Activated naive CD8-positive, alpha-beta T cell treated with anti-CD3 and anti-CD28 coated beads, Interleukin-2, amount 50 U/mL, for 24 hours (primary cell): ENCODE data around the gene SLC23A3.

Experiments
- ATAC-seq: fragments of 150-1000 bp; cut with Tn5 transposase; one replicate; pipeline ENCODE4 v1.10.0; 2021
- DNase-seq: peaks from one replicate; pipeline ENCODE4 v3.0.0; 2021
- H3K27ac Mint-ChIP-seq: one replicate; pipeline ENCODE4 v1.8.0; 2021; ENCODE audit warnings: mild to moderate bottlenecking, mixed read lengths
- H3K27me3 Mint-ChIP-seq: one replicate; pipeline ENCODE4 v1.8.0; 2021; ENCODE audit warnings: mixed read lengths
- H3K36me3 Mint-ChIP-seq: one replicate; pipeline ENCODE4 v1.8.0; 2021; ENCODE audit warnings: low read depth, mixed read lengths
- H3K4me1 Mint-ChIP-seq: one replicate; pipeline ENCODE4 v1.8.0; 2021; ENCODE audit warnings: mixed read lengths
- H3K4me3 Mint-ChIP-seq: one replicate; pipeline ENCODE4 v1.8.0; 2021; ENCODE audit warnings: mild to moderate bottlenecking, moderate library complexity, mixed read lengths
- H3K9me3 Mint-ChIP-seq: one replicate; pipeline ENCODE4 v1.8.0; 2021; ENCODE audit warnings: mixed read lengths

The SLC23A3 gene

DNA sequence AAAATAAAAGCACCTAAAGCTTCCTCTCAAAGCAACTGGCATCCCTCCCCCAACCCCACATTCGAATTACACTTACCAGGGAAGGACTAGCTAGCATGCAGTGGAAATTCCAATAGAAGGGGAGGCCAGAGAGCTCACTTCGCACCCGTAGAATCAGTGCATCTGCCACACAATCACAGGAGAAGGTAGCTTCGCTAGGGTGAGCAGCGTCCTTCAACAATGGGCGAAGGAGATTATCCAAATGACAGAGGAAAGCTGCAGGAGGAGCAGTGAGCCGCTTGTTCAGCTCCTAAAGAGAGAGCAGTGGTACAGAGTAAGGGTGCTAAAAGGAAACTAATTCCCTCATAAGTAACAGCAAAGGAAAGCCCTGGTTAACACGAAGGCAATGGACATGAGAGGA is 12.4 kb downstream of the SLC23A3 start:
- no peak overlapping the region for H3K4me3 Mint-ChIP-seq
- H3K36me3 Mint-ChIP-seq: peaks cover 15% of the 10 kb centered on the region
- no peaks in the 10 kb centered on the region for H3K27me3 Mint-ChIP-seq
- H3K4me1 Mint-ChIP-seq: peaks cover 19% of the 10 kb centered on the region
- H3K9me3 Mint-ChIP-seq: no peaks in the 10 kb centered on the region
- H3K27ac Mint-ChIP-seq: no peak overlapping the region
- DNase-seq (no peak), ATAC-seq (no peak)

DNA sequence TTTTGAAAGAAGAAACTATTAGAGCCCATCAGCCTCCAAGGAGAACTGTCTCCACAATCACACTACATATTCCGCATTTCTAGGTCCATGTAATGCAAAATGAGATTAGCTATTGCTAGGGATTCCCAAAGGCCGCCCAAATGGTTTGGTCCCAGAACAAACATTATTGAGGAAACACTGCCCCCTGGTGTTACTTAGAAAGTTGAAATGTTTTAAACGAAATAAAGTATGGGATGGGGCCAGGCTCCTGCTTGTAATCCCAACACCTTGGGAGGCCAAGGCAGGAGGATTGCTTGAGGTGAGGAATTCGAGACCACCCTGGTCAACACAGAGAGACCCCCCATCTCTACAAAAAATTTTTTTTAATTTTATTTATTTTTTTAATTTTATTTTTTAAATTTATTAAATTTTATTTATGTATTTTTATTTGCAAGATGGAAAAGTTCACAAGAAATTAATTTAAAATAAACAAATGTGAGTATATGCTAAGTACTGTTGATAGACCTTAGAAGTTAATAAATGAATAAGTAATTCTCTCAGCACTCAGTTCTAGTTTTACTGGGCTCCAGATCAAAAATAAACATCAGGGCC is 14.7 kb downstream of the SLC23A3 start:
- Mint-ChIP-seq H3K4me1 (peaks cover 9% of the 10 kb centered on the region), H3K27ac (no peak overlapping the region), H3K27me3 (no peaks in the 10 kb centered on the region), H3K36me3 (peaks cover 19% of the 10 kb centered on the region), H3K4me3 (no peak overlapping the region), H3K9me3 (no peaks in the 10 kb centered on the region)
- ATAC-seq (no peak), DNase-seq (peak; percentile 19)

DNA sequence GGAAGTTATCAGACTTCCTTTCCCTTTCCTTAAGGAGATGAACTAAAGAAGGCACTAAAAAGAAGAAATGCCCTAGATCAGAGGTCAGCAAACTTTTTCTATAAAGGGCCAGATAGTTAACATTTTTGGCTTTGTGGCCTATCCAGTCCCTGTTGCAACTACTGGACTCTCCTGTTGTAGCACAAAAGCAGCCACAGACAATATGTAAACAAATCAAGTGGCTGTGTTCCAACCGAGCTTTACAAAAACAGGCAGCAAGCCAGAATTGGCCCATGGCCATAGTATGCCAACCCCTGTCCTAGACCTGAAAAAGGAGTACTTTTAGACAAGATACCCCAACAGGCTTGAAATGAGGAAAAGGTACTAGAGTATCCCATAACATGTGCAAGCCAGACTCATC is 20.2 kb downstream of the SLC23A3 start:
- no peaks in the 10 kb centered on the region for H3K9me3 Mint-ChIP-seq
- no peak overlapping the region for H3K4me3 Mint-ChIP-seq
- no peaks in the 10 kb centered on the region for H3K4me1 Mint-ChIP-seq
- ATAC-seq: no peak
- H3K27me3 Mint-ChIP-seq: no peaks in the 10 kb centered on the region
- peaks cover 28% of the 10 kb centered on the region for H3K36me3 Mint-ChIP-seq
- no peak overlapping the region for H3K27ac Mint-ChIP-seq
- no peak for DNase-seq

DNA sequence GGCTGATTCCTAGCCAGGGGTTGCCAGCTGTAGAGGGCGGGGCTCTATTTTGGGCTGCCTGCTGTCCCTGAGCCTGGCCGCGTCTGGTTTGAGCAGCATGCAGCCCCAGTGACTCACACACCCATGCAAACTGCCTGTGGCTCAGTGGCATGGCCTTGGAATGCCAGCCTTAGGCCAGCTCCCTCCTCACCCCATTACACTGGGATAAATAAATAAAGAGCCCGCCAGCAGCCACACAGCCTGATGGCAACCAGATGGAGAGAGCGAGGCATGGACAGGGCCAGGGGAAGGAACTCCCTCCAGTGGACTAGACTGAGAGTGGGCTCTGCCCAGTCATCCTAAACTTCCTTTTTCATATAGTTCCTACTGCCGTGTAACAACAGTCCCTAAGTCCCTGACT is 27.5 kb downstream of the SLC23A3 start:
- DNase-seq: no peak
- H3K27ac Mint-ChIP-seq: no peak overlapping the region
- H3K4me3 Mint-ChIP-seq: no peak overlapping the region
- H3K36me3 Mint-ChIP-seq: peaks cover 28% of the 10 kb centered on the region
- ATAC-seq: no peak
- no peaks in the 10 kb centered on the region for H3K4me1 Mint-ChIP-seq
- H3K27me3 Mint-ChIP-seq: no peaks in the 10 kb centered on the region
- H3K9me3 Mint-ChIP-seq: no peaks in the 10 kb centered on the region

DNA sequence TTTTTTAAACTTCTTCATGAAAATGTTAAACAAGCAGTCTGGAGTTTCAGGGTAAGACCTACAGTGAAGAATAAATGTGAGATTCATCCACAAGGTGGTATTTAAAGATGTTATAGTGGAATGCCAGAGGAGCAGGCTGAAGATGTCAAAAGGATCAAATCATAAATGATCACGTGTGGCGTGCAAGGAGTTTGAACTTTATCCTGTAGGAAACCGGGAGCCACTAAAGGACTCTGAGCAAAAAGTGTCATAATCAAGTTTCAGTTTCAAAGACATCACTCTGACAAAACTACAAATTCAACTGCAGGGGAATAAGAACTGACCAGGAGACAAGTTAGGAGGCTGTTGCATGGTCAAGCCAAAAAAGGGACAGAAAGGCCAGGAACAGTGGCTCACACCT is 29.1 kb downstream of the SLC23A3 start:
- Mint-ChIP-seq H3K27ac (no peak overlapping the region), H3K4me3 (no peak overlapping the region), H3K36me3 (peaks cover 23% of the 10 kb centered on the region), H3K9me3 (no peaks in the 10 kb centered on the region), H3K27me3 (no peaks in the 10 kb centered on the region), H3K4me1 (no peaks in the 10 kb centered on the region)
- ATAC-seq (no peak), DNase-seq (no peak)

DNA sequence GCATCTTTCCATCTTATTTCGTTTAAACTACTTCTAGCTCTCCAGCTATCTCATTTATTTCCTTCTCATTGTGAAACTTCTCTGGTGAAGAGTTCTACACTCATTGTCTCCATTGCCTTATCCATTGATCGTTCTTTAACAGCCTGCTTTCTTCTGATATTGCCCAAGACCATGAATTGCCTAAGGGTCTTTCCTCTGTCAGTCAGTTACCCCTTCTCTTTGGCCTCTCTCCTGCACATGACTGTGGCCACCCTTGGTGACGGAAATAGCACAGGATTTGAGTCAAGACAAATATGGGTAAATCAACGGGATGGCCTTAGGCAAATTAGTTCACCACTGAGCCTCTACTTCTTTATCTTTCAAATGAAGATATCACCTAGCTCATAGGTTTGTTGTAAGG is 35.9 kb downstream of the SLC23A3 start:
- ATAC-seq (no peak), DNase-seq (no peak)
- Mint-ChIP-seq H3K4me1 (peaks cover 6% of the 10 kb centered on the region), H3K27ac (no peak overlapping the region), H3K36me3 (peaks cover 10% of the 10 kb centered on the region), H3K4me3 (no peak overlapping the region), H3K9me3 (no peaks in the 10 kb centered on the region), H3K27me3 (no peaks in the 10 kb centered on the region)

DNA sequence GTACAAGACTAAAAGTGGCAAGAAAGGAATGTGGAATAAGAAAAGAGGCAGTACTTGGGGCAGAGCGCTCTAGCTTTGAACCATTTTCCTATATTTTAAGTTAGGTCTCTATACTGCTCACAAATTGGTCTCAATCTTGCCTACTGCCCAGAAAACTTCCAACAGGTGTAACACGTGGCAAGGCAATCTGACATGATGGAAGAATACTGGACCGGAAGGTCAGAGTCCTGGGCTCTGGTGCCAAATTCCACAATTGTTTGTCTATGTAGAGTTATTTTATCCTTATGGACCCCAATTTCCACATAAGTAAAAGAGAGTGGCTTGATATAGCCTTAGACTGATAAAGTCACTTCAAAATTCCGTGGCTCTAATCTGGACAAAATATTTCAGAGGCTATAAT is 38.1 kb downstream of the SLC23A3 start:
- no peaks in the 10 kb centered on the region for H3K27me3 Mint-ChIP-seq

DNA sequence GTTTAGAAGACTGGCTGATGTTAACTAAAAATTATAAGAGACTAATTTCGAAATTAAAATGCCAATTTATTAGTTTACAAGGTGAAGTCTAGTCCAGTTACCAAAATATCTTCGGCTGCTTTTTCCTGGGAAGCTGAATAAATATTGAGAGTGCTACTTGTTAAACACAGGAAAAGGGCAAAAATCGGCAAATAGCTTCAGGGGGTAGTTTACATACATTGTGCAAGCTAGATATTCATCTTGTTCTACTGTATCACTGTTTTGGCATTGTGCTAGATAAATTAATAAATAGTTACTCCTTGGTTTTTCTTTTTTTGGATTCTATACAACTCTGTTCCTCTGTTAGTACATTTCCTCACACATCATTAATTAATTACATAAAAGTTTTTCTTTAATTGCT is 38.5 kb downstream of the SLC23A3 start:
- DNase-seq: no peak
- no peak for ATAC-seq
- H3K36me3 Mint-ChIP-seq: peaks cover 2% of the 10 kb centered on the region
- H3K4me3 Mint-ChIP-seq: no peak overlapping the region
- H3K4me1 Mint-ChIP-seq: peaks cover 8% of the 10 kb centered on the region
- H3K27me3 Mint-ChIP-seq: no peaks in the 10 kb centered on the region
- no peak overlapping the region for H3K27ac Mint-ChIP-seq
- no peaks in the 10 kb centered on the region for H3K9me3 Mint-ChIP-seq

More for the DNA sequence above, 38.1 kb downstream of the SLC23A3 start:
- H3K4me1 Mint-ChIP-seq: peaks cover 8% of the 10 kb centered on the region
- peaks cover 2% of the 10 kb centered on the region for H3K36me3 Mint-ChIP-seq
- ATAC-seq (no peak), DNase-seq (no peak)
- no peaks in the 10 kb centered on the region for H3K9me3 Mint-ChIP-seq
- no peak overlapping the region for H3K4me3 Mint-ChIP-seq
- H3K27ac Mint-ChIP-seq: no peak overlapping the region

DNA sequence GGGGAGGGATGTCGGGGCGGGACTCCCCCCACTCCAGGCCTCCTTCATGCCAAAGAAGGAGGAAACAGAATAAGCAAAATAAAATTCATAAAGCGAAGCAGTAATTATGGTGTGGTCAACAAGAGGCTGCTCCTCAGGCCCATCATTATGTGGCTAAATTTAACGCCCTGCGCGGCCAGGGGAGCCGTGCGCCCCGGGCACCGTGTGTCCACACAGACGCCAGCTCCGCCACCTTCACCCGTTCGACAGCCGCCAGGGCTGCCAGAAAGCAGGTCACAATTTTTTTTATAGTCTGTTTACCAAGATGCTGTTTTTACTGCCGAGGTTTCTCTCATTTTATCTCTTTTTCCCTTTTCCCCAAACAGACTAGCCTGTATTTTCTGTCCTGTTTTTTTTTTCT is 40.2 kb downstream of the SLC23A3 start:
- no peak for DNase-seq
- H3K4me1 Mint-ChIP-seq: peaks cover 19% of the 10 kb centered on the region

DNA sequence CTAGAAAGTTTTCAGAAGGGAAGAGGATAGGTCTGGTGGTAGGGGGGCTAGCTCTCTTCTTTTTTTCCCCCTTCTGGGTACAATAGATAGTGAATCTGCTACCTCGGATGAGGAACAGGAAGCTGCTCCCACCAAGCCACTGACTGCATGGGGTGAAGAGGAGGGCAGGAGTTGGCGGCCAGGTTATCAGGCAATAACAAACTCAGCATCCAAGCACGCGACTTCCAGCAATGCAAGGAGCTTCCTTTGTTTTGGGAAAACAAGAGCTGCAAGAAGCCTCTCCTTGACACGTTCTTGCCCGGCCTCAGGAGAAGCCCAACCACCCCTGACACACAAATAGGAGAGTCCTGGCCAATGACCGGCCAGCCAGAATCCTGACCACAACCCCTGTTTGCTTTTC is 41.4 kb downstream of the SLC23A3 start:
- peaks cover 24% of the 10 kb centered on the region for H3K4me1 Mint-ChIP-seq

More for the DNA sequence above, 40.2 kb downstream of the SLC23A3 start:
- H3K27ac Mint-ChIP-seq: no peak overlapping the region
- no peak overlapping the region for H3K4me3 Mint-ChIP-seq
- no peaks in the 10 kb centered on the region for H3K9me3 Mint-ChIP-seq
- no peak for ATAC-seq
- no peaks in the 10 kb centered on the region for H3K27me3 Mint-ChIP-seq
- H3K36me3 Mint-ChIP-seq: peaks cover 2% of the 10 kb centered on the region

DNA sequence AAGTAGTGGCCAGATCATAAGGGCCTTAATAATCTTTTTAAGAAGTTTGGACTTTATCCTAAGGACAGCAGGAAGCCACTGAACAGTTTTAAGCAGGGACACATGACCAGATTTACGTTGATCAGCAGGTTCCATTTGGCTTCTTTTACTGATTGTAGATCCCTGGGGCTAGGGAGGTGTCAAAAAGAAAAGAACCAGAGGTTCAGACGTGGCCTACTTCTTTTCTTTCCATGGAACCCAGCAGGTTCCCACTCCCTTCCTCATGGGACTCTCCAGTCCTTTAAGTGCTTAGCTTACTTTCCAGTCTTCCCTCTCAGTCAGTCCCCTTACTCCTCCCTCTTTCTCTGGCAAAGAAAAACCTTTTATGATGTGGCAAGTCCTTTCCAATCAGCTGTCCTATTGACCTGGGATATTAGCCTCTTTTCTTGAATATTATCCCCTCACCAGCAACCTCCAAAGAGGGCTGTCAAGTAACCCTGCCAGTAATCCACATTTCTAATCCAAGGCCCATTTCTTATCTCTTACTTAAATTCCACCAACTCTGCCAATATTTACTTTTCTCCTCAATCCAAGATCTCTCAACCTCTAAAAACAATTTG is 42.7 kb downstream of the SLC23A3 start:
- H3K36me3 Mint-ChIP-seq: peaks cover 2% of the 10 kb centered on the region
- H3K4me3 Mint-ChIP-seq: no peak overlapping the region
- H3K27me3 Mint-ChIP-seq: no peaks in the 10 kb centered on the region
- ATAC-seq (no peak), DNase-seq (no peak)
- H3K9me3 Mint-ChIP-seq: no peaks in the 10 kb centered on the region
- H3K4me1 Mint-ChIP-seq: peaks cover 25% of the 10 kb centered on the region
- no peak overlapping the region for H3K27ac Mint-ChIP-seq

More for the DNA sequence above, 41.4 kb downstream of the SLC23A3 start:
- Mint-ChIP-seq H3K9me3 (no peaks in the 10 kb centered on the region), H3K27ac (no peak overlapping the region), H3K27me3 (no peaks in the 10 kb centered on the region), H3K36me3 (peaks cover 2% of the 10 kb centered on the region), H3K4me3 (no peak overlapping the region)
- ATAC-seq: no peak
- no peak for DNase-seq

DNA sequence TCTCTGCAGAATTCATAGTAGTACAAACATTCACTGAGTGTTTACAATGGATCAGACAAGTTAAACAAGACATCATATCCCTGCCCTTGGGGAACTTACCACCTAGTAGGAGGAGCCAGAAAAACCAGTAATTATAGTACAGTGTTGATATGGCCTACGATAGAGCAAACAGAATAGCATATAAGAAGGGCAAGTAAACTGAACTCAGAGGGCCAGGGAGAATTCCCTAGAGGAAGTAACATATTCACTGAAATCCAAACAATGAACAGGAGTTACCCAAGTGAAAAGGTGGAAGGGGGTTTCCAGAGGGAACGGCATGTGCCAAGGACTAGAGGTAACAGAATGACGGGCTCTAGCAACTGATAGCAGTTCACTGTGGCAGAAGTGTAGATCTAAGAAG is 43.3 kb downstream of the SLC23A3 start:
- Mint-ChIP-seq H3K27me3 (no peaks in the 10 kb centered on the region), H3K27ac (no peak overlapping the region), H3K4me1 (peaks cover 25% of the 10 kb centered on the region), H3K36me3 (peaks cover 2% of the 10 kb centered on the region), H3K9me3 (no peaks in the 10 kb centered on the region), H3K4me3 (no peak overlapping the region)
- ATAC-seq (no peak), DNase-seq (no peak)

DNA sequence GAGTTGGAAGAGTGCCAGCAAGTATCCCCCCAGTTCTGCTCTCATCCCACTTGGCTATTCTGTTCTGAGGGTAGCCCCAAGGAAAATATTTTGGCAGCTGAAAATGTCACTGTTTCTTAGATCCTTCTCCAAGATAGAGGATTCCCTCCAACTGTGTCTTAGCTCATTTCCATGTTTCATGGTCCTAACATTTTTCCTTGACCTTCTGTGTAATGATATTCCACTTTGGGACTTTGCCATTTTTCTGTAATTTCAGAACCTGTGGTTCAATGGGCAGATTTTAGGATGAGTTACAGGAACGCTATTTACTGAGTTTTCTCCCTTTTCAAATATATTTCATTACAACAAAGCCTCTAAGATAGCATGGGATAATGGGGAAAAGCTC is 44.0 kb downstream of the SLC23A3 start:
- H3K4me1 Mint-ChIP-seq: peaks cover 25% of the 10 kb centered on the region
- H3K36me3 Mint-ChIP-seq: peaks cover 2% of the 10 kb centered on the region
- ATAC-seq (no peak), DNase-seq (no peak)
- no peaks in the 10 kb centered on the region for H3K27me3 Mint-ChIP-seq
- no peak overlapping the region for H3K4me3 Mint-ChIP-seq
- no peaks in the 10 kb centered on the region for H3K9me3 Mint-ChIP-seq
- H3K27ac Mint-ChIP-seq: no peak overlapping the region

DNA sequence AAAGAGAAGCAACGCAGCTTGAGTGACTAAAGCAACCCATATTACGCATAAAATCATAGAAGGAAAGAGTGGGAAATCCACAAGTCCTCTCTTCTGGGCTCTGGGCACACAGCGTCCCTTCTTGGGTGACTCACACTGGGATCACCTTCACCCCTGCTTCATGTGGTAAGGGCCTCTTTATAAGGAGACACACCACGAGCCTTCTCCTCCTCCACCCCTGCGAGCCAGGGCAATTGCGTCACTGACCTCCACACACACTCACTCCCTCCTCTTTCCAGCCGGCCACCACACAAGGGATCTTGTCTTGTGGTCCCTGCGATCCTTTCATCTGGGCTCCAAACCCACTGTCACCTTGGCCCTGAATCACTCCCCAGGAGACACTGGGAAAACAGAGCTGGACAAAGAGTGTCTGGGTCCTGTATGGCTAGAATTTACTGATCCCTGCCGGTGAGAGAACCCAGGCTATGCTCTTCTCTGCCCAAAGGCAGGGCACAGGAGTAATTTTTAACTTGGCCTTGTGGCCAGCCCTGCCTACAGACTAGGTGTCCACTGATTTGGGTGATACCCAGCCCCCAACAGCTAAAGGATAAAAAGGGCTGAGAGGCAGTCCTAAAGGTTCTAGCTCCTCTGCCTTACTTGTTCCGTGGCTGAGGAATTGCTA is 44.5 kb downstream of the SLC23A3 start:
- peak overlapping the region; percentile 13 for H3K27ac Mint-ChIP-seq
- peaks cover 25% of the 10 kb centered on the region for H3K4me1 Mint-ChIP-seq
- peak; percentile 34 for DNase-seq
- no peak overlapping the region for H3K4me3 Mint-ChIP-seq
- no peaks in the 10 kb centered on the region for H3K27me3 Mint-ChIP-seq
- peaks cover 2% of the 10 kb centered on the region for H3K36me3 Mint-ChIP-seq
- peak; percentile 87 for ATAC-seq
- H3K9me3 Mint-ChIP-seq: no peaks in the 10 kb centered on the region

DNA sequence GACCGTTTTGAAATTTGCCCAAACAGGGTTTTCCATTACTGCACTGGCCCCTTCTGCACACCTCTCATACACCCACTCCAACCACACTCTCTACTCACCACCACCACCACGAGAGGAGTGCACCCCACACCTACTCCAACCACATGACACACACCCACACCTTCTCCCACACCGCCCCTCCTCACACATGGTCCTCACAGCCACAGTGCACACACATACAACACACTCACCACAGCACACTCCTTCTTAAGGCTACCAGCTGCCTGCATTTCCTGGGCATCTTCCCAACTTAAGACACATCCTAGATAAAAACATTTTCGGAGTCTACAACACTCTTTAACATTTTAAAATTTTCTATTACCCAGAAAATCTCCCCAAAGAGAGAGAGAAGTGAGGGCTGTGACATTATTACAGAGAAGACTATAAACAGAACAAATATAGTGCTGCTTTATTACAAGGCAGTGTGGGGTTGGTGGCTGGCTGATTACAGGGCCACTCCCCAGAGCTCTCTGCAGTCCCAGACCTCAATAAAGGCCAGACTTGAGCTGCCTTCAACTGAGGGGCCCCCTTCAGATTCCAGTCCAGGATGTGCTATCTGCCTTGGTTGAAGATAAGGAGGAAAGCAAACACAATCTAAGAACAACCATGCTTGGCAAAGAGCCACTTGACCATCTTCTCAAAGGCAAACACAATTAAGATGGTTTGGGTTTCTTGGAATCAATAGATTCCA is 45.3 kb downstream of the SLC23A3 start:
- Mint-ChIP-seq H3K27ac (peak overlapping the region; percentile 43), H3K9me3 (no peaks in the 10 kb centered on the region), H3K4me1 (peaks cover 26% of the 10 kb centered on the region), H3K4me3 (no peak overlapping the region), H3K27me3 (no peaks in the 10 kb centered on the region), H3K36me3 (no peaks in the 10 kb centered on the region)
- DNase-seq: peak; percentile 10
- ATAC-seq: peak; percentile 37
